H7 (cell line): ENCODE data around the gene CUL9. TPM values are rescaled to one million over a fixed set of nuclear protein-coding genes. Genes with fewer than 3 reads are reported as not detected.

Experiments
- DNase-seq: peaks from one replicate; pipeline ENCODE4 v3.0.0; 2012
- H3K27me3 ChIP-seq: 2 replicates; pipeline ENCODE4 v1.6.0; 2011; ENCODE audit warnings: mild to moderate bottlenecking, low read length; ENCODE audit not compliant: control insufficient read depth, insufficient read depth
- H3K36me3 ChIP-seq: replicated peaks from 2 replicates; pipeline ENCODE4 v1.5.1; 2011; ENCODE audit warnings: low read length; ENCODE audit not compliant: control insufficient read depth, insufficient read depth
- H3K4me3 ChIP-seq: 2 replicates; pipeline ENCODE4 v1.5.1; 2011; ENCODE audit warnings: low read depth, mild to moderate bottlenecking, control low read depth, low read length, moderate library complexity; ENCODE audit not compliant: insufficient read depth
- total RNA-seq: library from RNA; depleted of rRNA; stranded (reverse); fragments of >200 nt; shearing (Covaris generic); gene quantifications from 2 replicates; pipeline ENCODE4 v1.2.3, GENCODE V29; 2014

CUL9 gene
- total RNA-seq, 1 experiment from 2014 or later = 9.4 TPM

DNA sequence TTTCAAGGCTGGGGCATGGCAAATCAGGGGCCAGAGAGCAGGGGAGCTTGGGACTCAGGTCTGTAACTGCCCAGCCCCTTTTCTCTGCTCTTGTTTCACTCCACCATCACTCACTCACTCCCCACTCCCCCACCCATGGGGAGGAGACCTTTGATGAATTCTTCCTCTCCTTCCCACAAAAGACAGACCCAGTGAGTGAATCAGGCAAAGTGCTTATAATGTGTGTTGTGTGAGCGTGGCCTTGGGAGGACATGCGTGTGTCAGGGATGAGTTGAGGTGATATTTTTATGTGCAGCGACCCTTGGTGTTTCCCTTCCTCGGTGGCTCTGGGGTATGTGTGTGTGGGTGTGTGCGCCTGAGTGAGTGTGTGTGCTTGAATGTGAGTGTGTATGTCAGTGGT lies 1.0 kb upstream of the CUL9 start:
- Histone ChIP-seq H3K27me3 (no peaks in the 10 kb centered on the region), H3K36me3 (peaks cover 16% of the 10 kb centered on the region), H3K4me3 (no peak overlapping the region)
- peak; percentile 61 for DNase-seq

DNA sequence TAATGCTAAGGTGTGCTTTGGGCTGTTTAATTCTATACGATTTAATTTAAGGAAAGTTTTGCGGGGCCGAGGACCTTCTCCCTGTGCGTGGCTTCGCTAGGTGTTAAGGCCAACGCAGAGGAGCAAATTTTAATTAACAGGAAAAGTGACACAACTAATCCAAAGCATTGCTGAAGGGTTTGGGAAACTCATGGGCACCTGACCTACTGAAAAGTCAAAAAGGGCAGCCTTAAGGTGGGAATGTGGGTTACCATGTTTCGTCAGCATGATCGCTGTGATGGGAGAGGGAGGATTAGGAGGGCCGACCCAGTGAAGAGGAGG lies 415 bp upstream of the CUL9 start:
- H3K4me3 ChIP-seq = peak overlapping the region; percentile 70
- no peak for DNase-seq
- no peaks in the 10 kb centered on the region for H3K27me3 ChIP-seq
- H3K36me3 ChIP-seq = peaks cover 10% of the 10 kb centered on the region

- DNase-seq = no peak
- H3K36me3 ChIP-seq = peaks cover 5% of the 10 kb centered on the region
- H3K27me3 ChIP-seq = no peaks in the 10 kb centered on the region
- H3K4me3 ChIP-seq = no peak overlapping the region
Measured at GRCh38 chr6:43183441-43183840, 1.4 kb downstream of the CUL9 start.

DNA sequence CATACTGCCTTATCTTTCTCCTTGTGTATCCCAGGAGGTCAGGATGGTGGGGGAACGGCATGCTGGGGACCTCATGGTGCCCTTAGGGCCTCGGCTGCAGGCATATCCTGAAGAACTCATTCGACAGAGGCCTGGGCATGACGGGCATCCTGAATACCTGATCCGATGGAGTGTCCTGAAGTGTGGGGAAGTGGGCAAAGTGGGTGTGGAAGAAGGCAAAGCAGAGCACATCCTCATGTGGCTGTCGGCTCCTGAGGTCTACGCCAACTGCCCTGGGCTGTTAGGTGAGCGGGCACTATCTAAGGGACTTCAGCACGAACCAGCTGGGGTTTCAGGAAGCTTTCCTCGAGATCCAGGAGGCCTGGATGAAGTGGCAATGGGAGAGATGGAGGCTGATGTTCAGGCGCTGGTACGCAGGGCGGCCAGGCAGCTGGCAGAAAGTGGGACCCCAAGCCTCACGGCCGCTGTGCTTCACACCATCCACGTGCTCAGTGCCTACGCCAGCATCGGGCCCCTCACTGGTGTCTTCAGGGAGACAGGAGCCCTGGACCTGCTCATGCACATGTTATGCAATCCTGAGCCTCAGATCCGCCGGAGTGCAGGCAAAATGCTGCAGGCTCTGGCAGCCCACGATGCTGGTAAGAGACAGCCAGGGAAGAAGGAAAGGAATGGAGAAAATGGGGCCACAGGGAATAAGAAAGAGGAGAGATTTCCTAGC lies 2.4 kb downstream of the CUL9 start:
- Histone ChIP-seq H3K4me3 (no peak overlapping the region), H3K36me3 (peaks cover 2% of the 10 kb centered on the region), H3K27me3 (no peaks in the 10 kb centered on the region)
- DNase-seq = no peak

GRCh38 chr6:43185391-43185985 lies 3.5 kb downstream of the CUL9 start:
- H3K36me3 ChIP-seq = peaks cover 2% of the 10 kb centered on the region
- no peaks in the 10 kb centered on the region for H3K27me3 ChIP-seq
- DNase-seq = no peak
- H3K4me3 ChIP-seq = no peak overlapping the region

DNA sequence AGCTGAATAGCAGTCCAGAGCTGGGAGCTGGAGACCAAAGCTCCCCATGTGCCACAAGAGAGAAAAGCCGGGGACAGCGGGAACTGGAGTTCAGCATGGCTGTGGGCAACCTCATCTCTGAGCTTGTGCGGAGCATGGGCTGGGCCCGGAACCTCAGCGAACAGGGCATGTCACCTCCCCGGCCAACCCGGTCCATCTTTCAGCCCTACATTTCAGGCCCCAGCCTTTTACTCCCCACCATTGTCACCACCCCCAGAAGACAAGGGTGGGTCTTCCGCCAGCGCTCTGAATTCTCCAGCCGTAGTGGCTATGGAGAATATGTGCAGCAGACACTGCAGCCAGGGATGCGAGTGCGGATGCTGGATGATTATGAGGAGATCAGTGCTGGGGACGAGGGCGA lies 4.0 kb downstream of the CUL9 start:
- H3K36me3 ChIP-seq = peaks cover 2% of the 10 kb centered on the region
- no peak for DNase-seq
- no peaks in the 10 kb centered on the region for H3K27me3 ChIP-seq
- H3K4me3 ChIP-seq = no peak overlapping the region

DNA sequence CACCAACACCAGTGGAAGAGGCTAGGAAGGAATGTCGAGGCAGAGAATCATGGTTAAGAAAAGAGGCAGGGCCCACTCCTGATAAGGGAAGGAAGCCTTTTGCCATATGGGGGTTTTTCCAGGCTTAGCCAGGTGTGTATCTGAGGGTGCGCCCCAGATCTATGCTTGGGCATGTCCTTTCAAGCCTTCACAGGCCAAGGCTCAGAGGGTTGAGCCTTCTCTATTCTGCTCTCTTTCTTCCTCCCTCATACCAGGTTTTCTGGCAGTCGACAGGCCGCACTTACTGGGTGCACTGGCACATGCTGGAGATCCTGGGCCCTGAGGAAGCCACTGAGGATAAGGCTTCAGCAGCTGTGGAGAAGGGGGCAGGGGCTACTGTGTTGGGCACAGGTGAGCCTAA lies 4.7 kb downstream of the CUL9 start:
- no peak for DNase-seq
- peaks cover 2% of the 10 kb centered on the region for H3K36me3 ChIP-seq

DNA sequence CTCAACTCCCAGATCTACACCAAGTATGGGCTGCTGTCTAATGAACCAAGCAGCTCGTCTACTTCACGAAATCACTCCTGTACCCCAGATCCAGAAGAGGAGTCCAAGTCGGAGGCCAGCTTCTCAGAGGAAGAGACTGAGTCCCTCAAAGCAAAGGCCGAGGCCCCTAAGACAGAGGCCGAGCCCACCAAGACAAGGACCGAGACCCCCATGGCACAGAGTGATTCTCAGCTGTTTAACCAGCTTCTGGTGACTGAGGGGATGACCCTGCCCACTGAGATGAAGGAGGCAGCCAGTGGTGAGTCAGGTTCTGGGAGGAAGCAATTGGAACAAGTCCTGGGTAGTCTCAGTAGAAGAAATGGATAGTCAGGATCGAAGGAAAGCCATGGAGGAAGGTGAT lies 5.8 kb downstream of the CUL9 start:
- H3K27me3 ChIP-seq = no peaks in the 10 kb centered on the region
- DNase-seq = no peak
- no peak overlapping the region for H3K4me3 ChIP-seq

More for the DNA sequence above, 4.7 kb downstream of the CUL9 start:
- Histone ChIP-seq H3K27me3 (no peaks in the 10 kb centered on the region), H3K4me3 (no peak overlapping the region)

DNA sequence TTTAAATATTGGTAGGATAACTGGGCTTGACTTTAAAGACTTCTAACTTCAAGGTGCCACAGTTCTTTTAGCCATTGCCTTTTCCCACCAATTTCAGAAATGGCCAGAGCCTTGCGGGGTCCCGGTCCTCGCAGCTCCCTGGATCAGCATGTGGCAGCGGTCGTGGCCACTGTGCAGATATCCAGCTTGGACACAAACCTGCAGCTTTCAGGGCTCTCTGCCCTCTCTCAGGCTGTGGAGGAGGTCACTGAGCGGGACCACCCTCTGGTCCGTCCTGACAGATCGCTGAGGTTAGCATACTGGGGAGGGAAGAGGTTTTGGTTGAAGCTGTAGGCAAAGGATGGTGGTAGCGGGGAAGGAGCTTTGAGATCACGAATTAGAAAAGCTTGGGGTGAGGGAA lies 6.4 kb downstream of the CUL9 start:
- Histone ChIP-seq H3K36me3 (peaks cover 2% of the 10 kb centered on the region), H3K27me3 (no peaks in the 10 kb centered on the region), H3K4me3 (no peak overlapping the region)
- DNase-seq = no peak

More for the DNA sequence above, 5.8 kb downstream of the CUL9 start:
- H3K36me3 ChIP-seq = peaks cover 2% of the 10 kb centered on the region

DNA sequence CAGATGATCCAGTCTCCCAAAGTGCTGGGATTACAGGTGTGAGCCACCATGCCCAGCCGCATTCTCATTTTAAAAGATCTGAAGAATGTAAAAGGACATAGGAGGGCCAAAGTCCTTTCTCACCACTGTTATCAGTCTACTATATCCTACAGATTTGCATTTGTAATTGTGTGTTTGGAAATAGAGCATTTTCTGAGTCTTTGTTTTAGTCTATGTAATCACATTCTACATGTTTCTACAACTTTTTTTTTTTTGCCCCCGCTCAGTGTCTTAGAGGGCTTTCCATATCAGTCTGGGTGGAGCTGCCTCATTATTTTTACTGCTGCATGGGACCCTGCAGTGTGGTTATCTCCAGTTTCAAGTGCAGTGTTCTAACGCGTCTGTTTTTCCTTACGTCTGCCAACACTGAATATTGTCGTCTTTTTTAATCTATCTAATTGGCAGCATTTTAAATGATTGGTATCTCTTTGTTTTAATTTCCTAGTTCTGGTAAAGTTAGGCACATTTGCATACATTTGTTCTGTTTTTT lies 7.8 kb downstream of the CUL9 start:
- no peak for DNase-seq
- H3K36me3 ChIP-seq = peaks cover 2% of the 10 kb centered on the region
- H3K27me3 ChIP-seq = no peaks in the 10 kb centered on the region
- no peak overlapping the region for H3K4me3 ChIP-seq

GRCh38 chr6:43192911-43193310 lies 10.9 kb downstream of the CUL9 start:
- H3K4me3 ChIP-seq = no peak overlapping the region
- DNase-seq = no peak
- H3K36me3 ChIP-seq = peaks cover 1% of the 10 kb centered on the region; the same call in 1 of the 2 replicates
- H3K27me3 ChIP-seq = no peaks in the 10 kb centered on the region

DNA sequence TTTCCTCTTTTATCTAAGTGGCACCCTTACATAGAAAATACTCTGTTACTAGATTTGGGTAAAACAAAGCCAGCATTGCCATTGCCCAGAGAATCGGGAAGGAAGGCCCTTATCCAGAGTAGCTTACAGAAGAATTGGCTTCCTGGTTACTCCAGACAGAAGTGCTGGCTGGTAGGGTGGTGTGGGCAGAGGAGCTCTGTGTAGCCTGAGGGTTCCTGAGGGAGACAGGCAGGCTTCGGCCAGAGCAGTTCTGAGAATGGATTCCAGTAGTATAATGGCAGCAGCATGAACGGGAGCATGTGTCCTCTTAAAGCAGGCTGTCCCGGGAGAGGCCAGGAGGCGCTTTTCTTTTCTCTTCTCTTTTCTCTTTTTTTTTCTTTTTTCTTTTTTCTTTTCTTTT lies 11.9 kb downstream of the CUL9 start:
- Histone ChIP-seq H3K27me3 (no peaks in the 10 kb centered on the region), H3K4me3 (no peak overlapping the region)
- DNase-seq = no peak

DNA sequence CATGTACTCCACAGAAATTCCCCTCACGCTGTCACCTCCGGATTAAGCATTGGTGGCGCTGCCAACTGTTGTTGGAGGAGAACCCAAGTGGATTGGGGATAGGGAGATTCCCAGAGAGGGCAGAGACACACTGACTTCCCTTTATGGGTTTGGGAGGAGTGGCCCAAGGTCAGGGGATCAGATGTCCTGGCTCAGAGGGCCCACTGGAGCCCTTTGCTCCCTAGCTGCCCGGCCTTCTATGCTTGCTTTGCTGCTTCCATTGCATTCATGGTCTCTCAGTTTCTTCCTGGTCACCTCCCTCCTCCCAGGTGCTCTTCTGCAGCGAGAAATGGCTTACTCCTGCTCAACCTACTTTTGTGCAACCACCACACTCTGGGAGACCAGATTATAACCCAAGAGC lies 14.3 kb downstream of the CUL9 start:
- no peak for DNase-seq
- Histone ChIP-seq H3K27me3 (no peaks in the 10 kb centered on the region), H3K36me3 (peaks cover 1% of the 10 kb centered on the region; the same call in 1 of the 2 replicates), H3K4me3 (no peak overlapping the region)

More for the DNA sequence above, 11.9 kb downstream of the CUL9 start:
- H3K36me3 ChIP-seq = peaks cover 1% of the 10 kb centered on the region; the same call in 1 of the 2 replicates

- no peak for DNase-seq
- no peak overlapping the region for H3K4me3 ChIP-seq
- H3K36me3 ChIP-seq = peaks cover 1% of the 10 kb centered on the region; the same call in 1 of the 2 replicates
- H3K27me3 ChIP-seq = no peaks in the 10 kb centered on the region
Measured at GRCh38 chr6:43199912-43200311, 17.9 kb downstream of the CUL9 start.

- DNase-seq = no peak
- Histone ChIP-seq H3K36me3 (no peaks in the 10 kb centered on the region; the same call in 1 of the 2 replicates), H3K4me3 (no peak overlapping the region), H3K27me3 (no peaks in the 10 kb centered on the region)
Measured at GRCh38 chr6:43200541-43200940, 18.5 kb downstream of the CUL9 start.
